NB4 (cell line): ENCODE results near the gene SPSB4.

ENCODE experiments used
- MYC ChIP-seq: IDR thresholded peaks from 2 replicates; pipeline ENCODE4 v1.6.1; 2011; ENCODE audit warnings: low read depth, low read length
- POLR2A ChIP-seq: IDR thresholded peaks from 2 replicates; pipeline ENCODE4 v1.6.1; 2011; ENCODE audit warnings: mild to moderate bottlenecking; ENCODE audit not compliant: insufficient read length; ENCODE audit errors: extremely low read depth
- TF ChIP-seq, protein P1 (sequence below): IDR thresholded peaks from one replicate; pipeline ENCODE4 v1.5.1; 2012; ENCODE audit warnings: low read depth, low read length

DNA sequence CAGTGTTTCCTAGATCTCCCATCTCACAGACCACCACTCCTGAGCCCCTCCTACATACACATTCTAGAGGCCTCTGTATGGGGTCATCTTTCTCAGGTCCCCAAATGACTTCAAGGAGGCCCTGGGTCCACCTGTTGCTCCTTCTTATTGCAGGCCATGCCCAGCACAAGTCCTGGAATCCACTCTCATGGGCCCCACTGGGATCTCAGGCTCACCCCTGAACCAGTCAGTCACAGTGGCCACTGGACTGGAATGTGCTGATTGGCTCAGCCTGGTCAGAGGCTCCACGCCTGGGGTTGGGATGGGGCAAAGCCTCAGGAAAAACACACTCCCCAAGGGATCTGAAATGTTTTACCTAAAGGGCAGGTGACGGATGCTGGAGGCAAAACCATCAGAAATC, 55.7 kb downstream of the SPSB4 start:
- TF ChIP-seq, protein P1, sequence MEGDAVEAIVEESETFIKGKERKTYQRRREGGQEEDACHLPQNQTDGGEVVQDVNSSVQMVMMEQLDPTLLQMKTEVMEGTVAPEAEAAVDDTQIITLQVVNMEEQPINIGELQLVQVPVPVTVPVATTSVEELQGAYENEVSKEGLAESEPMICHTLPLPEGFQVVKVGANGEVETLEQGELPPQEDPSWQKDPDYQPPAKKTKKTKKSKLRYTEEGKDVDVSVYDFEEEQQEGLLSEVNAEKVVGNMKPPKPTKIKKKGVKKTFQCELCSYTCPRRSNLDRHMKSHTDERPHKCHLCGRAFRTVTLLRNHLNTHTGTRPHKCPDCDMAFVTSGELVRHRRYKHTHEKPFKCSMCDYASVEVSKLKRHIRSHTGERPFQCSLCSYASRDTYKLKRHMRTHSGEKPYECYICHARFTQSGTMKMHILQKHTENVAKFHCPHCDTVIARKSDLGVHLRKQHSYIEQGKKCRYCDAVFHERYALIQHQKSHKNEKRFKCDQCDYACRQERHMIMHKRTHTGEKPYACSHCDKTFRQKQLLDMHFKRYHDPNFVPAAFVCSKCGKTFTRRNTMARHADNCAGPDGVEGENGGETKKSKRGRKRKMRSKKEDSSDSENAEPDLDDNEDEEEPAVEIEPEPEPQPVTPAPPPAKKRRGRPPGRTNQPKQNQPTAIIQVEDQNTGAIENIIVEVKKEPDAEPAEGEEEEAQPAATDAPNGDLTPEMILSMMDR, result no peak
- no peak for TF ChIP-seq POLR2A
- no peak for TF ChIP-seq MYC
